ENCODE measurements around the gene IGFBP5. TPM values are rescaled to one million over a fixed set of nuclear protein-coding genes. Genes with fewer than 3 reads are reported as not detected.

Gene IGFBP5
- total and polyA plus RNA-seq, 9 donors = 718 to 3,214 (median 2,226) TPM

DNA sequence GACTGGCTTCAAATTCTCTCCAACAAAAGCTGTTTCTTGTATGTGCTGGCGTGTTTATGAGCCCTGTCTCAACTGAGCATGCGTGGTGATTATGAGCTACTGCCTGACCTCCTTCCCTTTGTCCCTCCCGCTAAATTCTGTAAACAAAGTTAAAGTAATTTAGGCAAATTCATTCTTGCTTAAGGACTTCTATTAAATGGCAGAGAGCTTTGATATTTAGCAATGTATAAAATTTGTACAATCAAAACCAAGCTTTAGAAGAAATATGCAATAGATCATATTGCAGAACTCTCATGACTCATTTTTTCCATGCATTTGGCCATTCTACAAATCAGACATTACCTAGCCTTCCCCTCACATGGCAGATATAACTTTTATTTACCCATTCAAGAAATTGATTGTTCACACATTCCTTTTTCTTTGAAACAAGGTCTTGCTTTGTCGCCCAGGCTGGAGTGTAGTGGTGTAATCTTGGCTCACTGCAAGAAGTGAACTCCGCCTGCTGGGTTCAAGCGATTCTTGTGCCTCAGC, 43.9 kb downstream of the IGFBP5 start:
- H3K27ac ChIP-seq = no peak overlapping the region
- intact Hi-C loops (cut with DNase I) = no loop called here
- peak in 1 of 5 donors; percentile 9 for DNase-seq
- no peak overlapping the region for H3K4me3 ChIP-seq
- H3K4me1 ChIP-seq (ENCODE audit: insufficient read depth) = peaks cover 28% of the 10 kb centered on the region
- no peaks in the 10 kb centered on the region for H3K9me3 ChIP-seq
- WGBS, 3 donors = 75 to 83% (median 82%) methylated on average over 6 of the region's 6 CpGs
- H3K36me3 ChIP-seq = no peaks in the 10 kb centered on the region
- TF ChIP-seq, protein P1, sequence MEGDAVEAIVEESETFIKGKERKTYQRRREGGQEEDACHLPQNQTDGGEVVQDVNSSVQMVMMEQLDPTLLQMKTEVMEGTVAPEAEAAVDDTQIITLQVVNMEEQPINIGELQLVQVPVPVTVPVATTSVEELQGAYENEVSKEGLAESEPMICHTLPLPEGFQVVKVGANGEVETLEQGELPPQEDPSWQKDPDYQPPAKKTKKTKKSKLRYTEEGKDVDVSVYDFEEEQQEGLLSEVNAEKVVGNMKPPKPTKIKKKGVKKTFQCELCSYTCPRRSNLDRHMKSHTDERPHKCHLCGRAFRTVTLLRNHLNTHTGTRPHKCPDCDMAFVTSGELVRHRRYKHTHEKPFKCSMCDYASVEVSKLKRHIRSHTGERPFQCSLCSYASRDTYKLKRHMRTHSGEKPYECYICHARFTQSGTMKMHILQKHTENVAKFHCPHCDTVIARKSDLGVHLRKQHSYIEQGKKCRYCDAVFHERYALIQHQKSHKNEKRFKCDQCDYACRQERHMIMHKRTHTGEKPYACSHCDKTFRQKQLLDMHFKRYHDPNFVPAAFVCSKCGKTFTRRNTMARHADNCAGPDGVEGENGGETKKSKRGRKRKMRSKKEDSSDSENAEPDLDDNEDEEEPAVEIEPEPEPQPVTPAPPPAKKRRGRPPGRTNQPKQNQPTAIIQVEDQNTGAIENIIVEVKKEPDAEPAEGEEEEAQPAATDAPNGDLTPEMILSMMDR (IDR thresholded peaks at IDR 0.05) = no peak
- TF ChIP-seq POLR2A (IDR thresholded peaks at IDR 0.05) = no peak
- no peak for TF ChIP-seq EP300 (IDR thresholded peaks at IDR 0.05)
- no peaks in the 10 kb centered on the region for H3K27me3 ChIP-seq

DNA sequence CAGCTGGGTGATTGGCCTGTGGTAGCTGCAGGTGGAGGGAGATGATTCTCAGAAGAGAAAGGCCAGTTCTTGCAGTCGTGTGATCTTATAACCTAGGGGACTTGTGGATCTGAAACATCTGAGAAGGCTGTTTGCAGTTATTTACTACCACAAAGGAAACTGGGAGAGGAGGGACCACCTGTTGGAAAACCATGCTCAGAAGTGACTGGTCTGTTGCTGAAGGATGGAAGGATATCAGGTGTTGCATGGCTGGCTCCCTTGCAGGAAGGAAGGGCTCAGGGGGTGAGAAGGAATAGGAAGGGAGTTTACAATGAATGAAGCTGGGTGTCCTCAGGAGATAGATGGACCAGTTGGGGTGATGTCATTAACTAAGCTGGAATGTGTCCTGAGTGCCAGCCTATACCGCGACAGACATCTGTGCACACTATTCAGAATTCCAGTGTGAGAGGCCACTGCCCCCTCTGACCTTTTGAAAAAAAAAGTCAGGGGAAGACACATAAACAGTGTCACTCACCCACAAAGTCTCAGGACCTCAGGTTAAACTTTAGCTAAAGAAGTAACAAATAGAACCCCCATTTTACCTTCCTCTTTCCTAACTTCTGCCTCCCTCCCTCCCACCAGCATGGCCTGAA, 44.6 kb downstream of the IGFBP5 start:
- Histone ChIP-seq H3K27ac (peak overlapping the region in 1 of 2 donors; percentile 44), H3K9me3 (no peaks in the 10 kb centered on the region), H3K27me3 (no peaks in the 10 kb centered on the region), H3K4me1 (ENCODE audit: insufficient read depth) (peaks cover 28% of the 10 kb centered on the region), H3K4me3 (no peak overlapping the region), H3K36me3 (no peaks in the 10 kb centered on the region)
- no peak for DNase-seq
- 73 to 86% (median 76%) methylated on average over 3 of the region's 3 CpGs for WGBS, 3 donors
- no peak for TF ChIP-seq POLR2A (IDR thresholded peaks at IDR 0.05)
- intact Hi-C loops (cut with DNase I) = no loop called here

DNA sequence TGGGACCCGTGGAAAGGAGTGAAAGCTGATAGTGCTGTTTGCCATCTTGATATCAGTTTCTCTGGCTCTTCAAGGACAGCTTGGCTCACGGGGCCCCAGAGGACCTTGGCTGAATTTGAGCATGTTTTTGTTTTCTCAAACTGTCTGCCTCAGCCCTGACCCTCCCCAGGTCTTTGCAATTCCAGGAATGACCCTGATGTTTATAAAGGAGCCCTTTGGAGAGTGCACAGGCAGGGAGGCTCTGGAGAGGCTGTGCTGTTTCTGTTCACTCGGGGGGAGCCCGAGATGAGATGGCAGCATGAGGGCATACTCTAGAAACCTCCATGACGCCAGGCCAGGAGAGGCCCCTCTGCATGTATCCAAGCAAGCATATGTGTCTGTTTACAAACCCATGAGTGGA, 45.8 kb downstream of the IGFBP5 start:
- Histone ChIP-seq H3K4me1 (ENCODE audit: insufficient read depth) (peaks cover 28% of the 10 kb centered on the region), H3K36me3 (no peaks in the 10 kb centered on the region), H3K27ac (peak overlapping the region in 1 of 2 donors; percentile 44), H3K9me3 (no peaks in the 10 kb centered on the region), H3K27me3 (no peaks in the 10 kb centered on the region), H3K4me3 (no peak overlapping the region)
- no peak for TF ChIP-seq EP300 (IDR thresholded peaks at IDR 0.05)
- intact Hi-C loops (cut with DNase I) = no loop called here
- DNase-seq = no peak
- WGBS, 3 donors = 8 to 28% (median 11%) methylated on average over 5 of the region's 5 CpGs

DNA sequence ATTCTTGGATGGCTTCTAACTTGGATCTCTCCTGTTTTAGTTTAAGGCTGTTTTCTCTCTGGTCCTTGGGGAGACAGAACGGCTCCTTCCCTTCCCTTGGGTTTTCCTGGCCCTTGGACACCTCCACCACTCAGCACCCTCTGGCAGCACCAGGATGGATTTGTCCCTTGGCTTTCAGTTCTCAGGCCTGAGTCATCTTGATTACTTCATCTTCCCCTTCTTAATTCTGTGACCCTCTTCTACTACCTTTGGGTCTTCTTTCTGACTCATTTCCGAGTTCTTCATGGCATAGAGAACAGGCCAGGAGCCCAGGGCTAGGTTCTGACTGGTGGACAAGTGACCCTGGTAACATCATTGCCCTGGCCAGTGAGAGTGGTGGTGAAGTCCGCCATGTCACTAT, 47.2 kb downstream of the IGFBP5 start:
- H3K27me3 ChIP-seq = no peaks in the 10 kb centered on the region
- H3K4me1 ChIP-seq (ENCODE audit: insufficient read depth) = peaks cover 29% of the 10 kb centered on the region
- DNase-seq = no peak
- H3K36me3 ChIP-seq = no peaks in the 10 kb centered on the region
- 64 to 68% (median 66%) methylated on average over 3 of the region's 3 CpGs for WGBS, 3 donors
- no peaks in the 10 kb centered on the region for H3K9me3 ChIP-seq
- TF ChIP-seq, protein P1 (IDR thresholded peaks at IDR 0.05) = no peak
- TF ChIP-seq EP300 (IDR thresholded peaks at IDR 0.05) (no peak), POLR2A (IDR thresholded peaks at IDR 0.05) (no peak)
- no peak overlapping the region for H3K4me3 ChIP-seq
- H3K27ac ChIP-seq = peak overlapping the region in 1 of 2 donors; percentile 22
- intact Hi-C loops (cut with DNase I) = no loop called here

DNA sequence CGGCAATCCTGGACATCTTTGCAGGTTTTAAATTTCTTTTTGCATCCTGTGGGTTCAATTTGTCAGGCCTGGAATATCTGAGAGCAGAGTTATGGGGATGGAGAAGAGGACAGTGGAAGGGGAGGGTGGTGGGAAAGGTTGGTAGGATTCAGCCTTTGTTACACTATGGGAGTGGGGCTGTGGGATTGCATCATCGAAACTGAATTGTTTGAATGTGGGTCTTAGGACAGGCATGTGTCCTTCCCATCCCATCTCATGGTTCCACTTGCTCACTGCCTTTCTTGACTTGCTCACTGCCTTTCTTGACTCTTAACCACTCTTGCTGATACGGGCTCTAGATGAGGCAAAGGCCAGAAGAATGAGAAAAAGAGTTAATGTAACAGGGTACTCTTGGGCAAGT, 49.2 kb downstream of the IGFBP5 start:
- H3K9me3 ChIP-seq = no peaks in the 10 kb centered on the region
- no peaks in the 10 kb centered on the region for H3K27me3 ChIP-seq
- no peaks in the 10 kb centered on the region for H3K36me3 ChIP-seq
- peaks cover 25% of the 10 kb centered on the region for H3K4me1 ChIP-seq (ENCODE audit: insufficient read depth)
- no peak for TF ChIP-seq EP300 (IDR thresholded peaks at IDR 0.05)
- TF ChIP-seq, protein P1 (IDR thresholded peaks at IDR 0.05) = no peak
- TF ChIP-seq POLR2A (IDR thresholded peaks at IDR 0.05) = no peak
- DNase-seq = no peak
- 95 to 98% (median 96%) methylated on average over 3 of the region's 3 CpGs for WGBS, 3 donors
- no peak overlapping the region for H3K4me3 ChIP-seq
- H3K27ac ChIP-seq = no peak overlapping the region
- intact Hi-C loops (cut with DNase I) = no loop called here
